Tibial nerve (tissue), 4 donors: ENCODE data around the gene GFRA4. TPM values are rescaled to one million over a fixed set of nuclear protein-coding genes. Genes with fewer than 3 reads are reported as not detected.

ENCODE experiments used
- DNase-seq, 2 donors: peaks; one replicate each; pipeline ENCODE4 v3.0.0-alpha.2; 2019; ENCODE audit warnings: low spot score in 2 of 2
- H3K27ac ChIP-seq, 4 donors: fragments of 200-600 bp; sonication (generic) in 3 of 4; one replicate each; pipeline ENCODE4 v1.5.1; 2017 to 2019; ENCODE audit warnings: mild to moderate bottlenecking in 1 of 4
- H3K27me3 ChIP-seq, 2 donors: fragments of 200-600 bp; sonication (generic) in 1 of 2; one replicate each; pipeline versions ENCODE4 v1.5.1 to v1.6.0; 2017 to 2019
- H3K36me3 ChIP-seq, 3 donors: fragments of 200-600 bp; sonication (generic); one replicate each; pipeline ENCODE4 v1.5.1; 2018 to 2019
- H3K4me1 ChIP-seq, 4 donors: fragments of 200-600 bp; sonication (generic) in 3 of 4; one replicate each; pipeline ENCODE4 v1.5.1; 2017 to 2019
- H3K4me3 ChIP-seq, 4 donors: fragments of 200-600 bp; sonication (generic) in 3 of 4; one replicate each; pipeline ENCODE4 v1.5.1; 2017 to 2019; ENCODE audit warnings: mild to moderate bottlenecking in 1 of 4, moderate library complexity in 1 of 4
- H3K9me3 ChIP-seq, 4 donors: fragments of 200-600 bp; sonication (generic) in 3 of 4; one replicate each; pipeline ENCODE4 v1.5.1; 2017 to 2019
- EP300 ChIP-seq, 2 donors: sonication (generic); formaldehyde crosslinking; IDR thresholded peaks; one replicate each; pipeline ENCODE4 v1.6.1; 2017; ENCODE audit warnings: antibody characterized with exemption in 2 of 2, mild to moderate bottlenecking in 1 of 2
- POLR2A ChIP-seq, 2 donors: fragments of 450-650 bp; IDR thresholded peaks; one replicate each; pipeline ENCODE4 v1.6.1; 2017; ENCODE audit warnings: antibody characterized with exemption in 2 of 2, mild to moderate bottlenecking in 2 of 2, moderate library complexity in 2 of 2
- WGBS, 2 donors: methylation state at CpG; one replicate each; pipeline ENCODE4 v1.1.5; 2018; 5-methylcytosine and 5-hydroxymethylcytosine counted together
- total RNA-seq, 4 donors: library from RNA; depleted of rRNA; stranded (reverse); fragments of >200 nt; gene quantifications; one replicate each; pipeline ENCODE4 v1.1.0, GENCODE V29; 2016
- TF ChIP-seq, protein P1 (sequence below), 5 experiments: fragments of 200-600 bp in 3 of 5; fragments of 450-650 bp in 2 of 5; sonication (generic) in 3 of 5; IDR thresholded peaks; one replicate each; pipeline ENCODE4 v1.5.1; 2016 to 2019; ENCODE audit warnings: antibody characterized with exemption in 5 of 5, mild to moderate bottlenecking in 3 of 5, moderate library complexity in 2 of 5

Gene GFRA4
- total RNA-seq, 4 donors from 2014 or later: not detected

GRCh38 chr20:3645309-3646066 lies 17.7 kb downstream of the GFRA4 start:
- WGBS, 2 donors: 93 to 96% methylated on average over 20 of the region's 20 CpGs

GRCh38 chr20:3640259-3640658 lies 22.9 kb downstream of the GFRA4 start:
- no peak for DNase-seq
- Histone ChIP-seq H3K9me3 (no peaks in the 10 kb centered on the region), H3K36me3 (peaks cover 0 to 72% (median 5%) of the 10 kb centered on the region in 3 donors), H3K27me3 (no peaks in the 10 kb centered on the region), H3K4me1 (no peaks in the 10 kb centered on the region), H3K27ac (no peak overlapping the region), H3K4me3 (no peak overlapping the region)
- 93 to 97% methylated on average over 3 of the region's 3 CpGs for WGBS, 2 donors
- TF ChIP-seq EP300 (IDR thresholded peaks at IDR 0.05) (no peak), POLR2A (IDR thresholded peaks at IDR 0.05) (no peak)
- TF ChIP-seq, protein P1, sequence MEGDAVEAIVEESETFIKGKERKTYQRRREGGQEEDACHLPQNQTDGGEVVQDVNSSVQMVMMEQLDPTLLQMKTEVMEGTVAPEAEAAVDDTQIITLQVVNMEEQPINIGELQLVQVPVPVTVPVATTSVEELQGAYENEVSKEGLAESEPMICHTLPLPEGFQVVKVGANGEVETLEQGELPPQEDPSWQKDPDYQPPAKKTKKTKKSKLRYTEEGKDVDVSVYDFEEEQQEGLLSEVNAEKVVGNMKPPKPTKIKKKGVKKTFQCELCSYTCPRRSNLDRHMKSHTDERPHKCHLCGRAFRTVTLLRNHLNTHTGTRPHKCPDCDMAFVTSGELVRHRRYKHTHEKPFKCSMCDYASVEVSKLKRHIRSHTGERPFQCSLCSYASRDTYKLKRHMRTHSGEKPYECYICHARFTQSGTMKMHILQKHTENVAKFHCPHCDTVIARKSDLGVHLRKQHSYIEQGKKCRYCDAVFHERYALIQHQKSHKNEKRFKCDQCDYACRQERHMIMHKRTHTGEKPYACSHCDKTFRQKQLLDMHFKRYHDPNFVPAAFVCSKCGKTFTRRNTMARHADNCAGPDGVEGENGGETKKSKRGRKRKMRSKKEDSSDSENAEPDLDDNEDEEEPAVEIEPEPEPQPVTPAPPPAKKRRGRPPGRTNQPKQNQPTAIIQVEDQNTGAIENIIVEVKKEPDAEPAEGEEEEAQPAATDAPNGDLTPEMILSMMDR (IDR thresholded peaks at IDR 0.05): no peak

More at GRCh38 chr20:3645309-3646066, 17.7 kb downstream of the GFRA4 start:
- Histone ChIP-seq H3K27ac (no peak overlapping the region), H3K36me3 (peaks cover 0 to 91% (median 5%) of the 10 kb centered on the region in 3 donors), H3K4me1 (no peaks in the 10 kb centered on the region), H3K4me3 (no peak overlapping the region), H3K9me3 (no peaks in the 10 kb centered on the region), H3K27me3 (no peaks in the 10 kb centered on the region)
- TF ChIP-seq EP300 (IDR thresholded peaks at IDR 0.05) (no peak), POLR2A (IDR thresholded peaks at IDR 0.05) (no peak)
- TF ChIP-seq, protein P1 (IDR thresholded peaks at IDR 0.05): no peak
- DNase-seq: no peak

- H3K9me3 ChIP-seq: no peaks in the 10 kb centered on the region
- DNase-seq: no peak
- H3K4me1 ChIP-seq: no peaks in the 10 kb centered on the region
- TF ChIP-seq, protein P1 (IDR thresholded peaks at IDR 0.05): no peak
- TF ChIP-seq EP300 (IDR thresholded peaks at IDR 0.05) (no peak), POLR2A (IDR thresholded peaks at IDR 0.05) (no peak)
- no peak overlapping the region for H3K4me3 ChIP-seq
- peaks cover 0 to 52% (median 0%) of the 10 kb centered on the region in 3 donors for H3K36me3 ChIP-seq
- H3K27ac ChIP-seq: no peak overlapping the region
- H3K27me3 ChIP-seq: no peaks in the 10 kb centered on the region
- WGBS, 2 donors: 93 to 98% methylated on average over 1 of the region's 1 CpG
Measured at GRCh38 chr20:3635346-3635745, 27.9 kb downstream of the GFRA4 start.

DNA sequence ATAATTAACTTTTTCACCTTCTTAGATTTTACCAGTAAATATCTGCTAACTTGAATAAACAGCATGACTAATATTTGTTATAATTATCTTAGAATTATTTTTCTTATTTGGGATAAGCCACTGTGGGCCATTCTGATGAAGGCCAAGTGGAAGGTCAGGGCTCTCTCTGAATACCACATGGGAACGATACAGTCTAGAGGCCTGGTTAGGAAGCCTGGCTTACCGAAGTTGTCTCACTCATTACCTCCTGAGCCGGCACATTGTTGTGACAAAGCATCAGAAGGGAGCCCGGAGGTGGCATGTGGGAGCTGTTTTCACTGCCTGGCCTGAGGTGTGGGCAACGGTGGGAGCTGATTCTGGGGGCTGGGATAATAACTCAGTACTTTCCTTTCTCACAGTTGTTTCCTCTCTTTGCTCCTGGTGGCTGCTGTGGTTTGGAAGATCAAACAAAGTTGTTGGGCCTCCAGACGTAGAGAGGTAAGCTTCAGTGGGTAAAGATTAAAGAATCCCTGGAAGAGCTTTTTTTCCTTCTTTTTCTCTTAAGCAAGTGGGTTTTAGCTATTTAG lies 29.2 kb downstream of the GFRA4 start:
- Histone ChIP-seq H3K4me1 (no peaks in the 10 kb centered on the region), H3K27ac (no peak overlapping the region), H3K4me3 (no peak overlapping the region), H3K36me3 (peaks cover 0 to 51% (median 0%) of the 10 kb centered on the region in 3 donors), H3K9me3 (no peaks in the 10 kb centered on the region), H3K27me3 (no peaks in the 10 kb centered on the region)
- DNase-seq: no peak
- WGBS, 2 donors: 60 to 67% methylated on average over 6 of the region's 6 CpGs
- no peak for TF ChIP-seq EP300 (IDR thresholded peaks at IDR 0.05)
- TF ChIP-seq, protein P1 (IDR thresholded peaks at IDR 0.05): no peak
- TF ChIP-seq POLR2A (IDR thresholded peaks at IDR 0.05): no peak

- TF ChIP-seq EP300 (IDR thresholded peaks at IDR 0.05) (no peak), POLR2A (IDR thresholded peaks at IDR 0.05) (no peak)
- TF ChIP-seq, protein P1 (IDR thresholded peaks at IDR 0.05): no peak
- no peaks in the 10 kb centered on the region for H3K9me3 ChIP-seq
- WGBS, 2 donors: 85 to 87% methylated on average over 7 of the region's 7 CpGs
Measured at GRCh38 chr20:3632311-3633004, 30.7 kb downstream of the GFRA4 start.

More at GRCh38 chr20:3632311-3633004, 30.7 kb downstream of the GFRA4 start:
- H3K4me1 ChIP-seq: no peaks in the 10 kb centered on the region
- no peak overlapping the region for H3K4me3 ChIP-seq
- H3K27ac ChIP-seq: no peak overlapping the region
- no peak for DNase-seq
- H3K36me3 ChIP-seq: peaks cover 0 to 54% (median 0%) of the 10 kb centered on the region in 3 donors
- H3K27me3 ChIP-seq: no peaks in the 10 kb centered on the region
